HG03064 (cell line): ENCODE measurements around the gene PDGFA.

Experiments
- ATAC-seq: cut with Tn5 transposase; IDR thresholded peaks from one replicate; pipeline ENCODE4 v1.9.1; 2021; ENCODE audit warnings: low read depth; ENCODE audit not compliant: unreplicated experiment

Gene PDGFA

GRCh38 chr7:451255-452225, 68.1 kb downstream of the PDGFA start:
- no peak for ATAC-seq

GRCh38 chr7:450741-451140, 68.9 kb downstream of the PDGFA start:
- no peak for ATAC-seq

- ATAC-seq = no peak
These were observed 69.6 kb downstream of the PDGFA start for GRCh38 chr7:450036-450435.

GRCh38 chr7:449324-450019, 70.2 kb downstream of the PDGFA start:
- ATAC-seq = no peak

DNA sequence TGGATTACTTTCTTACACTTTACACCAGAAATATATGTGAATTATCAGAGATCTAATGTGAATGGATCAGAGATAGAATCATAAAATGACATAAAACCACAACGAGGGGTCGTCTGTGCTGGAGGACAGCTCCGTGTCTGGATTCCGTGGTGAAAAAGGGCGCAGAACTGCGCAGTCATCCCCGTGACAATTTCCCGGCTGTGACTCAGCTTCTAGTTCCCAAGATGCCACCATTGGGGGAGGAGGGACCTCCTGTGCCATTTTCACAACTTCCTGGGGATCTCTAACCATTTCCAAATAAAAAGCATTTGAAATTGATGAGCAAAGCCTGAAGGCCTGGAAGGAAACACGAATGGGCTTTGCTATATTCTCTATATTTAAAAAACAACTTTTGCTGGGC, 72.1 kb downstream of the PDGFA start:
- no peak for ATAC-seq
